NCI-H446 treated with DMSO at 0.1 percent for 48 hours (cell line): ENCODE data around the gene DNM2.
A peak's percentile ranks its signal among the peaks of the same experiment; 100 is the strongest.
"Not testable (repeated sequence)": the region's sequence is repeated elsewhere in the genome, so short reads cannot be mapped to it uniquely, and the experiment has no call there.

Source experiments
- DNase-seq: peaks from one replicate; lab custom pipeline; 2025; lab: John Stamatoyannopoulos, UW

The DNM2 gene

DNA sequence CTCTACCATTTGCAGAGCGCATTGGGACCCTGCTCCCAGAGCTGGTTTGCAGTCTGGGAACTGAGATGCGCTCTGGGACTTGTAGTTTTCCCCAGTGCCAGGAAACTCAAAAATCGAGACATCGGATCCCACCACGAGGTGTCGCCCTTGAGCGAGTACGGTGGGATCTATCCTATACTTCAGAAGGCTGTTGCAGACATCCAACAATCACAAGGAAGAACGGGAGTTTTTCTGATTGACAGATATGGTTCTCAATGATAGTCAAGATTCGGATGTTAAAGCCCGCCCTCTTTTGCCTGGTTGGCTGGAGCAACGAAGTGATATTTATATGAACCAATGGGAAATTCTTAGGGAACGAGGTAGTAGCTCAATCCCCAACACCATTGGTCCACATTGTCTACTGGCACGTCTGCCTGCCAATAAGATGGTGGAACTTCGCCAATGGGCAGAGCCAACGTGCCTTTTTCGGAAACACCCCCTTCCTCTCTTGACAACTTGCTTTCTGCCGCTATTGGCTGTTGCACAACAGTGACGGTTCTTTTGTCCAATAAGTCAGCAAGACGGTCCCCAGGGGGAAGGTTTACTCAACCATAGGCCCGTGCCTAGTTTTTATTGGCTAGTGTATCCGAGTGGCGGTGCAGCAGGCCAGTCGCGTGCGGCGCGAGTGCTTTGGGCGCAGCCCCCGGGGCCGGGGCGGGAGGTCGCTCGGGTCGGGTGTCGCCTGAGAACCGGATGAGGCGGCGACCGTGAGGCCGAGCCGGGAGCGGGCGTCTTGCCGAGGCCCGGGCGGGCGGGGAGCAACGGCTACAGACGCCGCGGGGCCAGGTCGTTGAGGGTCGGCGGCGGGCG is at the start of gene DNM2:
Gene DNM2 (plus strand): TSS at position 724 of the 849 bp plus-strand sequence. CDS start 164 bp downstream, outside the sequence.
- peak; percentile 100 for DNase-seq

DNA sequence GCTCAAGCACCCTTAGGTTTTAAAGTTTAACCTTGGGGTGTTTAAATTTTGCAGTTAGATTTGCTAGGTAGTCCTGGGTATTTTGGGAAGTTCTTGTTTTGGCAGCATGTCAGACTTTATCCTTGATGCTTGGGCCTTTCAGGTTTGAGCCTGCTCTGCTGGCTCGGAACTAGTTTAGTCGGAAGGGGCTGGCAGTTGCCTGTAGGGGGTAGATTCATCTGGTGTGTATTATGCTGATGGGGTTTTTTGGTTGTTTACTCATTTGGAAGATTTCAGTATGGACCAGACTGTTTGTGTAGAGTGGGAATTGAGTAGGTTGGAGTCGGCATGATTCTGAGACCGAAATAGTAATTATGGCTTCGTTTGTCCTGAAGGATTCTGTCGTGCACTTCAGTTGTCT is 48.6 kb upstream of the DNM2 start:
- peak; percentile 25 for DNase-seq

DNA sequence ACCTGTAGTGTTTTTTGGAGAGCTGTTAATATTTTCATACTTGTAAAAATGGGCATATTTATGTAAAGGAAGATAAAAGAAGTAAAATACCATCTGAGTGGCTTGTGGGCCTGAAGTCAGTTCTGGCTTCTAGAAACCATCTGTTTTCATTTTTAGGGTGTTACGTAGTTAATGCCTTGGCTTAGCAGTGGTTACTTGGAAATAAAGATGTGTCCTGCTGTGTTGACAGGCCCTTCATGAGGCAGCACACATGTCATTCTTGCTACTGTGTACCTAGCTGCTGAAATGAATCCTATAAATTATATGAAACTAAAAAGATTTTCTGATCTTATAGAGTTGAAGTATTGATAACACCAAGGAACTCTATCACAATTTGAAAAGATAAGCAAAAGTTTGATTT is 47.7 kb upstream of the DNM2 start:
- no peak for DNase-seq

DNA sequence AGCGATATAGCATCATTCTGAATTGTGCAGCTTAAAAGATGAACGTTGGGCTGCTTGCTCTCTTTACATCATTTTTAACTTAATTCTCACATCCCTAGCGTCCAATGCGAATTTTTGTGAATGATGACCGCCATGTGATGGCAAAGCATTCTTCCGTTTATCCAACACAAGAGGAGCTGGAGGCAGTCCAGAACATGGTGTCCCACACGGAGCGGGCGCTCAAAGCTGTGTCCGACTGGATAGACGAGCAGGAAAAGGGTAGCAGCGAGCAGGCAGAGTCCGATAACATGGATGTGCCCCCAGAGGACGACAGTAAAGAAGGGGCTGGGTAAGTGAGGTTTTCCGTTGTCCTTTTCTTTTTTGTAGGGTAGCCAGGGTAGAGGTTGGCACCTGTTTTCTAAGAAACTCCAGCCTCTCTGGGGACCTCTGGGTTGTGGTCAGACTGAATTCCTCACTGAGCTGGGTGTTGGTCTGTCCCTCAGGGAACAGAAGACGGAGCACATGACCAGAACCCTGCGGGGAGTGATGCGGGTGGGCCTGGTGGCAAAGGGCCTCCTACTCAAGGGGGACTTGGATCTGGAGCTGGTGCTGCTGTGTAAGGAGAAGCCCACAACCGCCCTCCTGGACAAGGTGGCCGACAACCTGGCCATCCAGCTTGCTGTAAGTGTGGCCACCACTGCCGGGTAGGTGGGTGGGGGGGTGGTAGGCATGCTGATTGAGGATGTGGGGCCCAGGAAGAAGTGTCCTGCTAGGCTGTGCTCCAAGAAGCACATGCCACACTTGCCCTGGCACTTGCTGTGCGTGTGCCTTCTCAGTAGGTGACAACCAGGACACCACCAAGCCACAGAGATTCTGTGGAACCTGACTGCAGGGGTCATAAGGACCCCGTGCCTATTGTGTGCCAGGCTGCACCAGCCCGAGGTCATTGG is 46.7 kb upstream of the DNM2 start:
- no peak for DNase-seq

DNA sequence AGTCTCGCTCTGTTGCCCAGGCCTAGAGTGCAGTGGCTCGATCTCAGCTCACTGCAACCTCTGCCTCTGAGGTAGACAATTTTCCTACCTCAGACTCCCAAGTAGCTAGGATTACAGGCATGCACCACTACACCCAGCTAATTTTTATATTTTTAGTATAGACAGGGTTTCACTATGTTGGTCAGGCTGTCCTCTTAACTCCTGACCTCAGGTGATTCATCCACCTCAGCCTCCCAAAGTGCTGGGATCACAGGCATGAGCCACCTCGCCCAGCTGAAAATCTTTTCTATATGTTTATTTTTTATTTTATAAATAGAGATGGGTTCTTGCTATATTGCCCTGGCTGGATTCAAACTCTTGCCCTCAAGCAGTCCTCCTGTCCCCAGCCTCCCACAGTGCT is 46.0 kb upstream of the DNM2 start:
- DNase-seq = not testable (repeated sequence)

DNA sequence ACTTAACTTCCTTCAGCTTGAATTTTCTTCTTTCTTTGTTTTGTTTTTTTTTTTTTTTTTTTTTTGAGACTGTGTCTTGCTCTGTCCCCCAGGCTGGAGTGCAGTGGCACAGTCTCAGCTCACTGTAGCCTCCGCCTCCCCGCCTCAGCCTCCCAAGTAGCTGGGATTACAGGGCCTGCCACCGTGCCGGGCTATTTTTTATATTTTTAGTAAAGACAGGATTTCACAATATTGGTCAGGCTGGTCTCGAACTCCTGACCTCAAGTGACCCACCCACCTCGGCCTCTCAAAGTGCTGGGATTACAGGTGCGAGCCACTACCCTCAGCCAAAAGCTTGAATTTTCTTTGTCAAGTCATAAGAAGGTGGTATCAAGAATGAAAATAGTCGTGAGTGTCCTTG is 42.7 kb upstream of the DNM2 start:
- DNase-seq = not testable (repeated sequence)

DNA sequence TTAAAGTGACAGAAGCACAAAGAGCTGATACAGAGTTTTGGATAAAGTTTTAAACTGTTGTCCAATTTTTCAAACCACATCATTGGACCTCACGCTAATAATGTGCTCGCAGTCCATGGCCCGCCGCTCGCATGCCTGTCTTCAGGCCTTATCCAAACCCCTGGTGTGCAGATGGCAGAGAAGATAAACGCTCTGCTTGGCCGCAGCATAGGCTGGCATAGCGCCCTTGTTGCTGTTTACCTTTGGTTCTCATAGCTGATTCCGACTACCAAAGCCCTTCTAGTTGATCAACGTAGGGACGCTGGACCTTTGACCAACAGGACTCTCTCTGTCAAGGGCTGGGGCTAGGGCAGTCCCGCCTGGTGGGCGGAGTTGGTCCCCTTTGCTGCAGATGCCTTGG is 40.1 kb upstream of the DNM2 start:
- no peak for DNase-seq

DNA sequence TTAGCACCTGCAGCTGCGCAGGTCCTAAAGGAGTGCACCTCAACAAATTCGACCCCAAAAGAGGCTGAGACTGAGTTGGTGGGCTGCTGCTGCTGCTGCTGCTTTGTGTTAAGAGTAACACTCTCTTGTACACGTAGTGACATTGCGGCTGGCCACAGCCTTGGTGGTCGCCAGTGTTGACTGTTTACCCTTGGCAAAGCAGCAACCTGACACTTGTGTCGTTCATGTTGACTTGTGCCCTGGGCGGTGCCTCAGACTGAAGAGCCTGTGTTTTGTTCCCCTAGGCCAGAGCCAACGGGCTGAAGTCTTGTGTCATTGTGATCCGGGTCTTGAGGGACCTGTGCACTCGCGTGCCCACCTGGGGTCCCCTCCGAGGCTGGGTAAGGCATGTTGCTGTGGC is 39.1 kb upstream of the DNM2 start:
- no peak for DNase-seq

DNA sequence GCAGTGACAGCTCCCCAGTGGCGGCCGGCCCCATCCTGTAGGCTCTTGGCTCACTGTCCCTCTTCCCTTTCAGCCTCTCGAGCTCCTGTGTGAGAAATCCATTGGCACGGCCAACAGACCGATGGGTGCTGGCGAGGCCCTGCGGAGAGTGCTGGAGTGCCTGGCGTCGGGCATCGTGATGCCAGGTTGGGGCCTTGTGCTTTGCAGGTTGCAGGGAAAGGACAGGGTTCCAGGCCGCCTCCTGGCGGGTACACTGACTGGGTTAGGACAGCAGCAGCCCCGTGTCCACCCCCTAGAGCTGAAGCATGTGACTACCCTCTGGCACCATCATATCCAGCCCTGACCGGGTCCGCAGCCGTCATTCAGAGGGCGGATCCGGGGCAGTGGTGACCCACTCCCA is 38.1 kb upstream of the DNM2 start:
- DNase-seq = no peak

DNA sequence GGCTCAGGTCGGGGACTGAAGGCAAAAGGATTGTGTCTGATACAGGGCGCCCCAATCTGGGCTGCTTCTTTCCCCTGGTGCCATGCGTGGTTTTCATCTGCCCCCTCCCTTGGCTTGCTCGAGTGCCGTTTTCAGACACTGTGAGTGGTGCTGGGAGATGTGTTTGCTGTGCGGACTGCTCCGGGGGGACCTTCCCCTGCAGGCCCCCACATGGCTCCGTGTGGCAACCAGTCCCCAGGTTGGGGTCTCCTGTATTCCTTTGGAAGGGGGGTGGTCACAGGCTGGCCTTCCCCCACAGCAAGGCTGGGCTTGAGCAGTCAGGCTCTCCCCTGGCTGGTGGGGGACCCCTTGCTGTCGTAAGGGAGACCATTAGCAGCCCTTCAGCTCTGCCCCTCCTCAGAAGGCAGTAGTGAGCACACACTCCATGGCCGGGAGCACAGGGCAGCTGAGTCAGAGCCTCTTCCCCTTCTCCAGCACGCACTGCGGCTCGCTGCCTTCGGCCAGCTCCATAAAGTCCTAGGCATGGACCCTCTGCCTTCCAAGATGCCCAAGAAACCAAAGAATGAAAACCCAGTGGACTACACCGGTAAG is 37.2 kb upstream of the DNM2 start:
- no peak for DNase-seq

DNA sequence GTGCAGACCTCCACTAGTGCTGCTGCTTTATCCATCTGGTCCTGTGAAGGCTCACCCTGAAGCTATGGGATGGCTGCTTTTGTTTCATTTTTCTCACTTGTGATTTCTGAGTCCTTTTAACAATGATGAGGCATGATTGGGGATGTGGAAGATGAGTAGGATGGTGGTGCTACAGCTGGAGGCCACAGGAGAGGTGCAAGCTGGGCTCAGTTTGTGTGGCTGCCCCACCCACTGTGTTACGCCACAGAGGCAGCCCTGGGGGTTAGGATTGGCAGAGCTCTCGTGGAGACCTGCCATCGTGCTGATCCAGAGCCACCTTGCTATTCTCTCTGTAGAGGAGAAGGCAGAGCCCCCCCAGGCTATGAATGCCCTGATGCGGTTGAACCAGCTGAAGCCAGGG is 36.2 kb upstream of the DNM2 start:
- DNase-seq = no peak

DNA sequence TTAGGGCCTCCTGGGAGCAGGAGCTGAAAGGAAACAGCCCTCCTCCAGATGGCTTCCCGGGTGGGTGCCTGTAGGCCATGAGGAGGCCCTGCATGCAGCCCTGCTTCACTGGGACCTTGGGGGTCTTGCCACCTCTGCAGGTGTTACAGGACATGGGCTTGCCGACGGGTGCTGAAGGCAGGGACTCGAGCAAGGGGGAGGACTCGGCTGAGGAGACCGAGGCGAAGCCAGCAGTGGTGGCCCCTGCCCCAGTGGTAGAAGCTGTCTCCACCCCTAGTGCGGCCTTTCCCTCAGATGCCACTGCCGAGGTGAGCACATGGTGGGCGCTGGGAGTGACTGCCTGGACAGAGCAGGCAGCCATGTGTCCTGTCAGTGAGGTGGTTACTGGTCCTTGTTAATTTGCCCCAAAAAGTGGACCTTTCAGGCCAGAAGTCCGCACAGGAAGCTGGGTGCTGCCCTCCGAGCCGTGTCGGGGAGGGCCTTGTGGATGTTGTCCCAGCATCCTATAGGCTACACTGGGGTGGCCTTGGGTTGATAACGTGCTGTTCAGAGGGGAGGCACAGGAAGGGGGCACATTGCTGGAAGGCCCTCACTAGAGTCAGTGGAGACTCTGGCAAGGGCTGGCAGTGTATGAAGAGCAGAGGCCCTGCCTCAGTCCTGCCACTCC is 35.3 kb upstream of the DNM2 start:
- DNase-seq = no peak

DNA sequence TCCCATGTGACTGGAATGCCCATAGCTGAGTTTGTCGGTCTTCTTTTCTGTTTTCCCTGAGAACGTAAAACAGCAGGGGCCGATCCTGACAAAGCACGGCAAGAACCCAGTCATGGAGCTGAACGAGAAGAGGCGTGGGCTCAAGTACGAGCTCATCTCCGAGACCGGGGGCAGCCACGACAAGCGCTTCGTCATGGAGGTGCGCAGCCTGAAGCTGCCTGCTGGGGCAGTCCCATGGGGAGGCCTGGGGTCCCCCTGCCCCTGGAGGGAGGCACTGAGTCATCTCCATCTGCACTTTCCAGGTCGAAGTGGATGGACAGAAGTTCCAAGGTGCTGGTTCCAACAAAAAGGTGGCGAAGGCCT is 34.8 kb upstream of the DNM2 start:
- no peak for DNase-seq

DNA sequence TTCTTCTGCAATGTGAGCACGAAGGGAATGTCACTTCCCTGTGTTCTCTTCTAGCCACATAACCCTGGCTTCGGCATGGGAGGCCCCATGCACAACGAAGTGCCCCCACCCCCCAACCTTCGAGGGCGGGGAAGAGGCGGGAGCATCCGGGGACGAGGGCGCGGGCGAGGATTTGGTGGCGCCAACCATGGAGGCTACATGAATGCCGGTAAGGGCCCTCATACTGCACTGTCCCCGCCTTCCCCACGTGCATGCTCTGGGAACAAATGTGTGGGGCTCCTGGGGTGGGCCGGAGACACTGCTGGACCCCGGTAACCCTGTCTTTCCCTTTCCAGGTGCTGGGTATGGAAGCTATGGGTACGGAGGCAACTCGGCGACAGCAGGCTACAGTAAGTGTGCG is 34.3 kb upstream of the DNM2 start:
- DNase-seq = no peak

DNA sequence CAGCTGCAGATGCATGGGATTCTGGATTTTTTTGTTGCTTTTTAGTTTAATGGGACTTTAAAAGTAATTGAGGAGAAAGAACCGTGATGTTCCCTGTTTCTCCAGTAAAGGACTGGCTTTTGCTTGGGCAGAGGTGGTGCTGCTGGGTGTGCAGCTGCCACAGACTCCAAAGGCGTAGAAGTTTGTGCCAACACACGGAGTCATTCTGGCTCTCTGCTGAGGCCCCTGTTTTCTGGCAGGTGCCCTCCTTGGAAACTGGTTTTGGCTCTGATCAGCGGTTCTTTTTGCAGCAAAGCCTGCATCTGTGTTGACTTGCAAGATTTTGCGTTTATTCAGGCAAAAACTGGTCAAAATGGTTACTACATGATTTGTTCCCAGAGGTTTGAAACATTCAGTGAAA is 32.7 kb upstream of the DNM2 start:
- no peak for DNase-seq

DNA sequence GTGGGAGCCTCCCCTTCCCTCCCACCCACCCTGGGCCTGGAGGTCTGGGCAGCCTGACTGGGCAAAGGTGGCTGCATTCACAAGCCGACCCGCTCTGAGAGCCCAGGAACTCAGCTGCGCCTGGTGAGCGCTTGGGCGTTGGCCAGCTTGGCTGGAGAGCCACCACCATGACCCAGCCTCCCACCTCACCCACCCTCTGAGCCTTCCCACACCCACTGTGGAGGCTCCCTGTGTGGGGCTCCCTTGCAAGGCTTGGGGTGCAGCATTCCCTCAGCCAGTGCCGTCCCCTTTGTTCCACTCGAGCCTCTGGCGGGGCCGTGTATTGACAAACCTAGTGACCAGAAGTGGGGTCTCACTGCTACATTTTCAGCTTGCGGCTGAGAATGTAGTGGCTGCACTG is 31.7 kb upstream of the DNM2 start:
- DNase-seq = no peak

DNA sequence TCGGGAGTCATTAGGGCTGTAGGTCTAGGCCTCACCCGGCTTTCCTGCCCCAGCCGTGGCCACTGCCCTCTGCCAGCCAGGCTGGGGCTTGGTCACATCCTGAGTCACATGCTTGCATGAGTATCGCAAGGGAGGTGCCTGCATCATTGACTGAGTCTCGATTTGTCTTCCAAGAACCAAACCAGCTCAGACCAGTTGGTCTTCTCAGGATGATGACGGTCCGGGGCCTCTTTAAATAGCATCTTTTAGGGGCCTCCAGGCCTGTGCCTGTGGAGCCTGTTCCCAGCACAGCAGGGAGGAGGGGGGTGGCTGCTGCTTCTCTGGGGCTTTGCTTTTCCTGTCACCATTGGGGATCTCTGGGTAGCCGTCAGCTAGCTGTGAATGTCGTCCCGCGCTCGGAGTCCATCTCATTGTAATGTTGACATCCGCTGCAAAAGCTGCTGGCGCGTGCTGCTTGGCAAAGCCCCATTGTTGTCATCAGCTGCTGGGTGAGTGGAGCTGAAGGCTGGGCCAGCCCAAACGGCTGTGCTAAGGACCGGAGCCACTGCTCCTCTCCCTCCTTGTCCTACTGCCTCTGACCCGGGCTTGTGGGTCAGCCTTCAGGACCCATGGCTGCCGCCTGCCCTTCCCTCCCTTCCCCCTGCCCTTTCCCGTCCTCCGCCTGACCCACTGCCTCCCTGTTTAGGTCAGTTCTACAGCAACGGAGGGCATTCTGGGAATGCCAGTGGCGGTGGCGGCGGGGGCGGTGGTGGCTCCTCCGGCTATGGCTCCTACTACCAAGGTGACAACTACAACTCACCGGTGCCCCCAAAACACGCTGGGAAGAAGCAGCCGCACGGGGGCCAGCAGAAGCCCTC is 31.0 kb upstream of the DNM2 start:
- DNase-seq = no peak

DNA sequence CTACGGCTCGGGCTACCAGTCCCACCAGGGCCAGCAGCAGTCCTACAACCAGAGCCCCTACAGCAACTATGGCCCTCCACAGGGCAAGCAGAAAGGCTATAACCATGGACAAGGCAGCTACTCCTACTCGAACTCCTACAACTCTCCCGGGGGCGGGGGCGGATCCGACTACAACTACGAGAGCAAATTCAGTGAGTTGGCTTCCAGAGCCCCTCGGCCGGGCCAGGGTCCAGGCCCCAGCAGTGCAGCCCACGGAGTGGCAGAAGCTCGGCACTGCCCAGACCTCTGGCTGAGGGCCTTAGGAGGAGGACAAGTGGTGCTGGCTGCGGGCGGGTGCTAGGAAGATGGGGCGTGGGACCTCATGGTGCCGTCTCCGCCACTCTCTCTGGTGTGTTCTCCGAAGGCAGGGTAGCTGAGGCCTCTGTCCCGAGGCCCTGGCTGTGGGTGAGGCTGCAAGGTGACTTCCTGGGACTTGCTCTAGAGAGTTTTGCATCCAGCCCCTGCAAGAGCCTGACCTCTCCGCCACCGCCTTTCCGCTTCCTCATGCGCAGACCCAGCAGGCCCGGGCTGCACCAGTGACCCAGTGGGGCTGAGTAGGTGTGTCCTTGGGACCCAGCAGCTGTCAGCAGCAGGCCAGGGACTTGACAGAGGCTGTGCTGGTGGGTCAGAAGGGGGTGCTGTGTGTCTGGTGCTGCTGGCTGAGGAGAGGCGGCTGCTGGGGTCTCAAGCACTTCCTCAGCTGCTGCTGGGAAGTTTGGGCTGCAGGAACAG is 30.2 kb upstream of the DNM2 start:
- no peak for DNase-seq

DNA sequence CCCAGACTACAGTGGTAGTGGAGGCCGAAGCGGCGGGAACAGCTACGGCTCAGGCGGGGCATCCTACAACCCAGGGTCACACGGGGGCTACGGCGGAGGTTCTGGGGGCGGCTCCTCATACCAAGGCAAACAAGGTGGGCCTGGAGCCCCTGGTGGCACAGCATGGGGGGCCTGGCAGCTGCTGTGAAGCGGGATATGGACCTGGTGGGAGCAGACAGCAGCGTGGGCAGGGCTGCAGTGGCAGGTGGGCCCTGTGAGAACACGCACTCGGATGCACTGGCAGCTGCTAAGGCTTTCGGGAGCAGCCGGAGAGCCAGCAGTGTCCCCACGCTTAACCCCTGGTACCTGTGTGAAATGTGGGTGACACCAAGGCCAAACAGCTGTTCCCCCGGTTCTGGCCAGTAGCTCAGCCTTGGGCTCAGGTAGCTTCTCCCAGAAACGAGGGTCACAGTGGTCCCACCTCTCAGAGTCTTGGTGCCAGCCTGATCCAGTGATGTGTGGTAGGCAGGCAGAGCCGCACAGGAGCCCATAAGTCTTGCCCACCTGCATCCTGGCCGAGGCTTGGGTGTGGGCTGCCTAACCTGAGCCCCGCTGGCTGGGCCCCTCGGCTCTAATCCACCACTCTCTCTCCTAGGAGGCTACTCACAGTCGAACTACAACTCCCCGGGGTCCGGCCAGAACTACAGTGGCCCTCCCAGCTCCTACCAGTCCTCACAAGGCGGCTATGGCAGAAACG is 29.2 kb upstream of the DNM2 start:
- DNase-seq = no peak

DNA sequence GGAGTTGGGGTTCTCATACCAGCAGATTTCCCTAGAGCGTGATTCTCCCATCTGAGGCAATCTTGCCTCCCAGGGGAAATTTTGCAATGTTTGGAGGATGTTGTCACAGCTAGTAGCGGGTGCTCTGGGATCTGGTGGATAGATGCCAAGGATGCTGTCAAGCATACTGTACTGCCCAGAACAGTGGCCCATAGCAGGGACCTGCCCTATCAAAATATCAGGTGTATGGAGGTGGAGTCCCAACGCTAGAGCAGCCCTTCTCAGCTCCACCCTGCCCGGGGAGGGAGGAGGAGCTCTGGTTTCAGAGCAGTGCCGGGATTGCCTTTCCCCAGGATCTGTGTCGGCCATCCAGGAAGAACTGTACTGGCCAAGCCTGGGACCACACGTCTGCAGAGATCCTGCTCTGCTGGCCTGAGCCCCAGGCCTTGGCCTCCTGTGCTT is 27.5 kb upstream of the DNM2 start:
- no peak for DNase-seq
